Naive thymus-derived CD8-positive, alpha-beta T cell (primary cell): ENCODE results near the gene TNS3. TPM values are rescaled to one million over a fixed set of nuclear protein-coding genes. Genes with fewer than 3 reads are reported as not detected.

ENCODE experiments used
- ATAC-seq, 2 donors: fragments of 150-1000 bp; cut with Tn5 transposase in 1 of 2; sonication (Bioruptor Pico), chemical (Tn5 transposase) in 1 of 2; 1 replicate in 1 of 2; 2 replicates in 1 of 2; pipeline ENCODE4 v1.10.0; 2021; ENCODE audit warnings: mild to moderate bottlenecking in 2 of 2, moderate library complexity in 2 of 2
- POLR2A ChIA-PET: fragments of 350-600 bp; sonication (Branson Sonifier 250); formaldehyde crosslinking; loops from one replicate; lab custom pipeline; 2021; ENCODE audit warnings: antibody characterized with exemption; lab: Charles Lee
- DNase-seq, 10 donors: peaks; one replicate each; pipeline versions ENCODE4 v3.0.0 to v3.0.0-alpha.2; 2020 to 2022
- H3K27ac Mint-ChIP-seq, 10 donors: one replicate each; pipeline ENCODE4 v1.8.0; 2020 to 2022; ENCODE audit warnings: mild to moderate bottlenecking in 10 of 10, mixed read lengths in 10 of 10, moderate library complexity in 4 of 10, inconsistent platforms in 1 of 10
- H3K27me3 Mint-ChIP-seq, 5 donors: one replicate each; pipeline ENCODE4 v1.8.0; 2021 to 2022; ENCODE audit warnings: mixed read lengths in 5 of 5
- H3K36me3 Mint-ChIP-seq, 3 donors: one replicate each; pipeline ENCODE4 v1.8.0; 2020 to 2022; ENCODE audit warnings: mixed read lengths in 3 of 3, mild to moderate bottlenecking in 2 of 3, inconsistent platforms in 1 of 3
- H3K4me1 Mint-ChIP-seq, 4 donors: one replicate each; pipeline ENCODE4 v1.8.0; 2021 to 2022; ENCODE audit warnings: mixed read lengths in 4 of 4
- H3K4me3 Mint-ChIP-seq, 10 donors: one replicate each; pipeline ENCODE4 v1.8.0; 2020 to 2022; ENCODE audit warnings: mild to moderate bottlenecking in 10 of 10, mixed read lengths in 10 of 10, moderate library complexity in 6 of 10, inconsistent platforms in 1 of 10
- H3K9me3 Mint-ChIP-seq, 9 donors: one replicate each; pipeline ENCODE4 v1.8.0; 2020 to 2022; ENCODE audit warnings: mixed read lengths in 9 of 9, mild to moderate bottlenecking in 3 of 9, inconsistent platforms in 1 of 9, moderate library complexity in 1 of 9
- polyA plus RNA-seq, 3 donors: library from polyadenylated mRNA; unstranded; fragments of 300-500 nt; fragmentation: Illumina TruSeq; gene quantifications; one replicate each; pipeline ENCODE4 v1.2.3, GENCODE V29; 2021
- total RNA-seq, 8 experiments: library from RNA in 2 of 8; stranded (reverse) in 2 of 8; gene quantifications; one replicate each; pipeline ENCODE4 v1.2.3 and lab custom pipeline; 2021 to 2026

Gene TNS3
- total and polyA plus RNA-seq, 5 experiments from 2014 or later, result 1.2 to 1.6 TPM; not detected in 3

GRCh38 chr7:47371733-47372368 lies 210.1 kb downstream of the TNS3 start:
- Mint-ChIP-seq H3K27ac (no peak overlapping the region), H3K36me3 (no peaks in the 10 kb centered on the region), H3K9me3 (no peaks in the 10 kb centered on the region), H3K4me1 (peaks cover 0 to 3% (median 0%) of the 10 kb centered on the region in 4 donors), H3K4me3 (no peak overlapping the region), H3K27me3 (peaks cover 0 to 28% (median 12%) of the 10 kb centered on the region in 5 donors)
- no peak for DNase-seq
- ATAC-seq, result no peak
- POLR2A ChIA-PET, result no interaction called here

GRCh38 chr7:47371317-47371716 lies 210.6 kb downstream of the TNS3 start:
- peaks cover 0 to 23% (median 8%) of the 10 kb centered on the region in 5 donors for H3K27me3 Mint-ChIP-seq
- POLR2A ChIA-PET, result no interaction called here
- no peak overlapping the region for H3K4me3 Mint-ChIP-seq
- no peaks in the 10 kb centered on the region for H3K9me3 Mint-ChIP-seq
- H3K4me1 Mint-ChIP-seq, result peaks cover 0 to 3% (median 0%) of the 10 kb centered on the region in 4 donors
- ATAC-seq (no peak), DNase-seq (no peak)
- H3K36me3 Mint-ChIP-seq, result no peaks in the 10 kb centered on the region
- H3K27ac Mint-ChIP-seq, result no peak overlapping the region

- Mint-ChIP-seq H3K27me3 (peaks cover 0 to 15% (median 6%) of the 10 kb centered on the region in 5 donors), H3K4me1 (peaks cover 0 to 3% (median 0%) of the 10 kb centered on the region in 4 donors), H3K36me3 (no peaks in the 10 kb centered on the region), H3K9me3 (no peaks in the 10 kb centered on the region), H3K27ac (no peak overlapping the region), H3K4me3 (no peak overlapping the region)
- ATAC-seq (no peak), DNase-seq (no peak)
- POLR2A ChIA-PET, result no interaction called here
Measured at GRCh38 chr7:47370461-47371042, 211.4 kb downstream of the TNS3 start.

- H3K36me3 Mint-ChIP-seq, result no peaks in the 10 kb centered on the region
- no peak for ATAC-seq
- no peak for DNase-seq
- no peak overlapping the region for H3K4me3 Mint-ChIP-seq
- no peaks in the 10 kb centered on the region for H3K9me3 Mint-ChIP-seq
- peaks cover 0 to 13% (median 6%) of the 10 kb centered on the region in 5 donors for H3K27me3 Mint-ChIP-seq
- H3K4me1 Mint-ChIP-seq, result peaks cover 0 to 3% (median 0%) of the 10 kb centered on the region in 4 donors
- POLR2A ChIA-PET, result no interaction called here
- H3K27ac Mint-ChIP-seq, result peak overlapping the region in 1 of 10 donors; percentile 70
Measured at GRCh38 chr7:47369736-47370135, 212.2 kb downstream of the TNS3 start.

- POLR2A ChIA-PET, result no interaction called here
- ATAC-seq (no peak), DNase-seq (no peak)
- Mint-ChIP-seq H3K27ac (no peak overlapping the region), H3K36me3 (no peaks in the 10 kb centered on the region), H3K4me3 (no peak overlapping the region), H3K4me1 (peaks cover 0 to 3% (median 0%) of the 10 kb centered on the region in 4 donors), H3K9me3 (no peaks in the 10 kb centered on the region), H3K27me3 (peaks cover 0 to 13% (median 6%) of the 10 kb centered on the region in 5 donors)
Measured at GRCh38 chr7:47368190-47368812, 213.6 kb downstream of the TNS3 start.

- Mint-ChIP-seq H3K36me3 (no peaks in the 10 kb centered on the region), H3K4me1 (peaks cover 0 to 3% (median 0%) of the 10 kb centered on the region in 4 donors), H3K27ac (no peak overlapping the region), H3K4me3 (no peak overlapping the region), H3K27me3 (peaks cover 0 to 13% (median 3%) of the 10 kb centered on the region in 5 donors), H3K9me3 (no peaks in the 10 kb centered on the region)
- ATAC-seq (no peak), DNase-seq (no peak)
- POLR2A ChIA-PET, result no interaction called here
Measured at GRCh38 chr7:47367369-47367768, 214.5 kb downstream of the TNS3 start.

GRCh38 chr7:47366960-47367359 lies 215.0 kb downstream of the TNS3 start:
- Mint-ChIP-seq H3K4me1 (peaks cover 0 to 3% (median 0%) of the 10 kb centered on the region in 4 donors), H3K4me3 (no peak overlapping the region), H3K27me3 (peaks cover 0 to 13% (median 3%) of the 10 kb centered on the region in 5 donors), H3K36me3 (no peaks in the 10 kb centered on the region), H3K27ac (no peak overlapping the region), H3K9me3 (no peaks in the 10 kb centered on the region)
- ATAC-seq (no peak), DNase-seq (no peak)
- POLR2A ChIA-PET, result no interaction called here

GRCh38 chr7:47366211-47366610 lies 215.7 kb downstream of the TNS3 start:
- peak overlapping the region in 1 of 10 donors; percentile 22 for H3K27ac Mint-ChIP-seq
- H3K4me1 Mint-ChIP-seq, result peaks cover 3 to 7% (median 6%) of the 10 kb centered on the region in 4 donors
- peaks cover 0 to 13% (median 3%) of the 10 kb centered on the region in 5 donors for H3K27me3 Mint-ChIP-seq
- DNase-seq, result no peak
- POLR2A ChIA-PET, result no interaction called here
- no peaks in the 10 kb centered on the region for H3K36me3 Mint-ChIP-seq
- H3K9me3 Mint-ChIP-seq, result peaks cover 0 to 2% (median 0%) of the 10 kb centered on the region in 9 donors
- H3K4me3 Mint-ChIP-seq, result no peak overlapping the region
- ATAC-seq, result no peak

- no peak overlapping the region for H3K4me3 Mint-ChIP-seq
- peaks cover 3 to 8% (median 7%) of the 10 kb centered on the region in 4 donors for H3K4me1 Mint-ChIP-seq
- no peak overlapping the region for H3K27ac Mint-ChIP-seq
- ATAC-seq (no peak), DNase-seq (no peak)
- POLR2A ChIA-PET, result no interaction called here
- H3K27me3 Mint-ChIP-seq, result peaks cover 0 to 7% (median 0%) of the 10 kb centered on the region in 5 donors
- H3K36me3 Mint-ChIP-seq, result no peaks in the 10 kb centered on the region
- peaks cover 0 to 2% (median 0%) of the 10 kb centered on the region in 9 donors for H3K9me3 Mint-ChIP-seq
Measured at GRCh38 chr7:47362984-47363383, 218.9 kb downstream of the TNS3 start.

GRCh38 chr7:47361746-47362215 lies 220.1 kb downstream of the TNS3 start:
- Mint-ChIP-seq H3K27me3 (no peaks in the 10 kb centered on the region), H3K36me3 (no peaks in the 10 kb centered on the region), H3K9me3 (peaks cover 0 to 2% (median 0%) of the 10 kb centered on the region in 9 donors), H3K4me3 (no peak overlapping the region), H3K4me1 (peaks cover 3 to 7% (median 5%) of the 10 kb centered on the region in 4 donors), H3K27ac (peak overlapping the region in 3 of 10 donors; percentile 6 to 31 (median 28))
- DNase-seq (peak in 1 of 10 donors; percentile 16), ATAC-seq (peak; percentile 36 to 50)
- POLR2A ChIA-PET, result no interaction called here

GRCh38 chr7:47361236-47361635 lies 220.7 kb downstream of the TNS3 start:
- no peaks in the 10 kb centered on the region for H3K36me3 Mint-ChIP-seq
- H3K9me3 Mint-ChIP-seq, result peaks cover 0 to 2% (median 0%) of the 10 kb centered on the region in 9 donors
- no peaks in the 10 kb centered on the region for H3K27me3 Mint-ChIP-seq
- ATAC-seq (no peak), DNase-seq (no peak)
- no peak overlapping the region for H3K4me3 Mint-ChIP-seq
- peak overlapping the region in 1 of 10 donors; percentile 53 for H3K27ac Mint-ChIP-seq
- POLR2A ChIA-PET, result no interaction called here
- peaks cover 3 to 7% (median 5%) of the 10 kb centered on the region in 4 donors for H3K4me1 Mint-ChIP-seq

GRCh38 chr7:47360301-47360900 lies 221.5 kb downstream of the TNS3 start:
- ATAC-seq (no peak), DNase-seq (no peak)
- POLR2A ChIA-PET, result interaction anchor here (0.6 kb wide), 1 partner anchor 1886 kb away, joined by 3 read pairs; no protein-coding TSS in a partner anchor
- Mint-ChIP-seq H3K27ac (no peak overlapping the region), H3K4me3 (no peak overlapping the region), H3K27me3 (no peaks in the 10 kb centered on the region), H3K9me3 (peaks cover 0 to 2% (median 0%) of the 10 kb centered on the region in 9 donors), H3K4me1 (peaks cover 3 to 7% (median 5%) of the 10 kb centered on the region in 4 donors), H3K36me3 (no peaks in the 10 kb centered on the region)
